Omental fat pad (tissue), 4 donors: Measurements from ENCODE around the gene MRPL10. TPM values are rescaled to one million over a fixed set of nuclear protein-coding genes. Genes with fewer than 3 reads are reported as not detected.

Experiments
- ATAC-seq: fragments of 150-250 bp; one replicate; pipeline ENCODE4 v1.9.1; 2016; ENCODE audit warnings: mild to moderate bottlenecking, moderate library complexity; ENCODE audit not compliant: low FRiP score
- DNase-seq: peaks from one replicate; pipeline ENCODE4 v3.0.0-alpha.2; 2019; ENCODE audit warnings: low spot score
- total RNA-seq, 4 donors: library from RNA; depleted of rRNA; stranded (reverse); fragments of >200 nt; gene quantifications; one replicate each; pipeline ENCODE4 v1.1.0, GENCODE V29; 2016
- TF ChIP-seq, protein P1 (sequence below), 3 donors: fragments of 450-650 bp; IDR thresholded peaks; one replicate each; pipeline ENCODE4 v1.5.1; 2016 to 2017; ENCODE audit warnings: antibody characterized with exemption in 3 of 3, mild to moderate bottlenecking in 3 of 3, moderate library complexity in 2 of 3

The MRPL10 gene
- total RNA-seq, 4 donors from 2014 or later: 23.1 to 50.5 (median 36.8) TPM

DNA sequence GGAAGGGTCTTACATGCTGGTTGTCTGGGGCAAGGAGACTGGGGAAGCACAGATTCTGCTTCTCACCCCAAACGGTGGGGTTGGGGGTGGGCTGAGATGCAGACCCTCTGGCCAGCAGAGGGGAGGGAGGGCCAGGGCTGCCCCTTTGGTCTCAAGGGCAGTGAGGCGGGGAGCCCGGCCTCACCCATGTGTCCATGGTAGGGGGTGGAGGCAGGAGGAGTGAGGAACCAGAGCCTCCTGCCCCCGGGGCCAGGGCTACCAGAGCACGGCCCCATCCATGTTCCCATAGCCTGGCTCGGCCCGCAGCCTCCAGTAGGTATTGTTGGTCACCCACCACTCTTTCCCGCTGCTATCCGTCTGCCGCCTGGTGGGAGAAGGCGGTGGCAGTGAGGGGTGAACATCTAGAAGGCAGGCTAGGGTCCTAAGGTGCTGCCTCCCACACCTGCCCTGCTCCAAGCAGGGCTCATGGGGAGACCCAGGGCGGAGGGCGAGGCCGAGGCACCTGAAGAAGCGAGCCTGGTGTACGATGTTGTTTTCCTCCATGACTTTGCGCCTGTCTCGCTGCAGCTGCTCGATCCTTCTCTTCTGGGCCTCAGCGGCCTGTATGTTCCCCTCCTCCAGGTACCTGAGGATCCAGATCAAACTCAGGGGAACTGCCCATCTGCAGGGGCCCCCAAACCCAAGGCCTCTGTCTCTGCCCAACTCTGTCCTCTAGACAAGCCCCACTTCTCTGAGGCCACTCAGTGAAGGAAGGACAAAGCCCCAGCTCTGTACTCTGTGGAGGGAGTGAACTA lies 23.1 kb downstream of the MRPL10 start:
- no peak for ATAC-seq
- TF ChIP-seq, protein P1, sequence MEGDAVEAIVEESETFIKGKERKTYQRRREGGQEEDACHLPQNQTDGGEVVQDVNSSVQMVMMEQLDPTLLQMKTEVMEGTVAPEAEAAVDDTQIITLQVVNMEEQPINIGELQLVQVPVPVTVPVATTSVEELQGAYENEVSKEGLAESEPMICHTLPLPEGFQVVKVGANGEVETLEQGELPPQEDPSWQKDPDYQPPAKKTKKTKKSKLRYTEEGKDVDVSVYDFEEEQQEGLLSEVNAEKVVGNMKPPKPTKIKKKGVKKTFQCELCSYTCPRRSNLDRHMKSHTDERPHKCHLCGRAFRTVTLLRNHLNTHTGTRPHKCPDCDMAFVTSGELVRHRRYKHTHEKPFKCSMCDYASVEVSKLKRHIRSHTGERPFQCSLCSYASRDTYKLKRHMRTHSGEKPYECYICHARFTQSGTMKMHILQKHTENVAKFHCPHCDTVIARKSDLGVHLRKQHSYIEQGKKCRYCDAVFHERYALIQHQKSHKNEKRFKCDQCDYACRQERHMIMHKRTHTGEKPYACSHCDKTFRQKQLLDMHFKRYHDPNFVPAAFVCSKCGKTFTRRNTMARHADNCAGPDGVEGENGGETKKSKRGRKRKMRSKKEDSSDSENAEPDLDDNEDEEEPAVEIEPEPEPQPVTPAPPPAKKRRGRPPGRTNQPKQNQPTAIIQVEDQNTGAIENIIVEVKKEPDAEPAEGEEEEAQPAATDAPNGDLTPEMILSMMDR (IDR thresholded peaks at IDR 0.05): no peak

DNA sequence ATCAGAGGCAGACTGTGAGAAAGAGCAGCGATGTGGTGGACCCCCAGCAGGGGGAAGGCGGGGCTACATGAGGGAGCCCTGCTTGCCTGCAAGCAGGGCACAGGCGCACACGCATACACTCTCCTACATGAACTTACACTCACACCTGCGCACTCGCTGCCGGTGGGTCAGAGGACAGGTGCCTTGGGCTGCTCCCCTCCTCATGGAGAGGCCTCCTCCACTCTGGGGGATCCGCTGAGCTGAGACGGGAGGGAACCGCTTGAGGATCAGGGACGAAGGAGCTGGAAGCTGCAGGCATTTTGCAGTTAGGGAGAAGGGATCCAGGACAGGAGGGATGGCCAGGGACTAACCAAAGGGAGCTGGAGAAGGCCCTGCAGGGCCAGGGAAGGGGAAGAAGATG lies 23.9 kb downstream of the MRPL10 start:
- TF ChIP-seq, protein P1 (IDR thresholded peaks at IDR 0.05): no peak
- ATAC-seq (no peak), DNase-seq (no peak)

More for the DNA sequence above, 23.1 kb downstream of the MRPL10 start:
- no peak for DNase-seq

DNA sequence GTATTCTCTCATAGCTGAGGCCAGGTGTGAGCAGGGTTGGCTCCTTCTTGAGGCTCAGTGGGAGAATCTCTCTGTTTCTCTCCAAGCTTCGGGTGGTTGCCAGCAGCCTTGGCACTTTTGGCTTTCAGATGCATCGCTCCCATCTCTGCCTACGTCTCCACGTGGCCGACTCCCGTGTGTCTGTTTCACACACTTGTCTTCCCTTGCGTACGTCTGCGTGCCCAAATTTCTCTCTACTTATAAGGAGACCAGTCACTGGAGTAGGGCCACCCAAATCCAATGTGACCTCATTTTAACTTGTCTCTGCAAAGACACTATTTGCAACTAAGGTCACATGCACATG lies 24.5 kb downstream of the MRPL10 start:
- TF ChIP-seq, protein P1 (IDR thresholded peaks at IDR 0.05): no peak
- no peak for ATAC-seq
- no peak for DNase-seq

DNA sequence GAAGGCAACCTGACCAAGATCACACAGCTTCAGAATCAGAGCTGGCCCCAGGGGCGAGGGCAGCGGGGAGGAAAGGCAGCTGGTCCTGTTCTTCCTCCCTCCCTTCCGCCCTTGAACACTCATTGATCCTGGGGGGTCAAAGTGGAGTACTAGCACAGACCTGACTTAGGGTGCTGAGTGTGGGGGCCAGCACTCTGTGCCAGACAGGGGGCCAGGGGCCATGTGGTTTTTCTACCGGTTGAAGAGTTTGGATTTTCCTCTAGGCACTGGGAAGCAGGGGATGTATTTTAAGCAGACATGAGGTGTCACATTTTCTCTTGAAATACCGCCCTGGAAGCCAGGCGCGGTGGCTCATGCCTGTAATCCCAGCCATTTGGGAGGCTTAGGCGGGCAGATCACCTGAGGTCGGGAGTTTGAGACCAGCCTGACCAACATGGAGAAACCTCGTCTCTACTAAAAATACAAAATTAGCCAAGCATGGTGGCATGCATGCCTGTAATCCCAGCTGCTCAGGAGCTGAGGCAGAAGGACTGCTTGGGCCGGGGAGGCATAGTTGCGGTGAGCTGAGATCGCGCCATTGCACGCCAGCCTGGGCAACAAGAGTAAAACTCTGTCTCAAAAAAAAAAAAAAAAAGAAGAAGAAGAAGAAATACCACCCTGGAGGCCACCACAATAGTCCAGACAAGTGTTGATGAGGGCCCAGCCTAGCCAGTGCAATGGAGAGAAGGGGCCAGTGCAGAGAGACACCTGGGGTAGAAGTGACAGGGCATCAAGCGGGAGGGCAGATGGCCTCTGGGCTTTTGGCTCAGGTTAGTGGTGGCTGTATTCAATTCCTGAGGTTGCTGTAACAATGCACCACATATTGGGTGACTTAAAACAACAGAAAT lies 25.1 kb downstream of the MRPL10 start:
- no peak for DNase-seq
- no peak for ATAC-seq
- TF ChIP-seq, protein P1 (IDR thresholded peaks at IDR 0.05): no peak

DNA sequence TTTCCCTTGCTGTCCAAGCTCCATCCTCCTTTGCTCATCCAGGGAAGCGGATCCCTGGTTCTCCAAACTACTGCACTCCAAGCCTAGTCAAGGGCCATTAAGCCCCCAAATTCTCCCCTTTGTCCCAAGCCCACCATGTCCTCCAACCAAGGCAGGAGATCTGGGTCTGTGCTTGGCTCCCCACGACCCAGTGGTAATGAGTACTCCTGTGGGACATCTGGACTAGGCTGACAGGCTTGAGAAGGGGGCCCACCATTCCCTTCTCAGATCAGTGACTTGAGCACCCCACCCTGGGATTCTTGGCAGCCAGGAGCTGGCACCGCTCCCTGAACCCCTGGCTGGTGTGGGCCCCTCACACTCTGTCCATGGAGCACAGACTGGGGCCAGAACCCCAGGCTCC lies 26.9 kb downstream of the MRPL10 start:
- DNase-seq: no peak
- no peak for ATAC-seq
- TF ChIP-seq, protein P1 (IDR thresholded peaks at IDR 0.05): no peak

DNA sequence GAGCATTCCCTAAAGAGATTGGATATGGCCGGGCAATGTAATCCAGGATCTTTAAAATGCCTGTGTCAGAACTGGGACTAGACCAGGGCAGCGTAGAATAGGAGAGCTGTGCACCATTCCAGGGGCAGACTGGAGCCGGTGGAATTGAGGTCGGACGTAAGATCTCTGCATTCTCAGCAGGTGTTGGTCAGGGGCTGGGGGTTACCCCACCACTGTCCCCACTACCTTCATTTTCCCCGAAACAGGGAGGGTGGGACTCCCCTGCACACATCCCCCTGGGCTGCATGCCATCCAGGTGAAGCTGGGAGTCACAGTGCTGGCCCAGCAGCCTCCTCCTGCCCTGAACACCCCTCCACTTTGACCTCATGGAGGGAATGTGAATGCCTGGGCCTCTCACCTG lies 27.6 kb downstream of the MRPL10 start:
- DNase-seq (no peak), ATAC-seq (no peak)
- TF ChIP-seq, protein P1 (IDR thresholded peaks at IDR 0.05): no peak
